K562 (cell line): ENCODE results near the gene LCA5L. TPM values are rescaled to one million over a fixed set of nuclear protein-coding genes. Genes with fewer than 3 reads are reported as not detected.

Experiments used
- BHLHE40 ChIP-seq: IDR thresholded peaks from 2 replicates; pipeline ENCODE4 v1.6.1; 2011; ENCODE audit warnings: low read length, improper control_type of control experiment
- CAMTA2 ChIP-seq: fragments of 250-450 bp; sonication (Bioruptor Pico); conservative IDR thresholded peaks from 2 replicates; pipeline ENCODE4 v1.5.1; 2022
- EHMT2 ChIP-seq: fragments of 450-650 bp; IDR thresholded peaks from 2 replicates; pipeline ENCODE4 v1.6.1; 2018; ENCODE audit warnings: antibody characterized with exemption
- FOXJ3 ChIP-seq: sonication (generic); formaldehyde crosslinking; IDR thresholded peaks from 2 replicates; pipeline ENCODE4 v1.4.0; 2020; ENCODE audit warnings: mild to moderate bottlenecking, missing genetic modification reagents
- FOXK1 ChIP-seq: sonication (generic); formaldehyde crosslinking; IDR thresholded peaks from 2 replicates; pipeline ENCODE4 v1.8.0; 2022; ENCODE audit warnings: missing genetic modification reagents, mild to moderate bottlenecking, borderline replicate concordance
- HDAC3 ChIP-seq: fragments of 450-650 bp; IDR thresholded peaks from 2 replicates; pipeline ENCODE4 v1.6.1; 2018; ENCODE audit warnings: borderline replicate concordance, mild to moderate bottlenecking, moderate library complexity; ENCODE audit not compliant: partially characterized antibody
- HDAC6 ChIP-seq: IDR thresholded peaks from 2 replicates; pipeline ENCODE4 v1.6.1; 2012; ENCODE audit warnings: low read depth, mild to moderate bottlenecking, control low read depth, inconsistent platforms, low read length, moderate library complexity
- ILF3 ChIP-seq: fragments of 450-650 bp; IDR thresholded peaks from 2 replicates; pipeline ENCODE4 v1.6.1; 2018; ENCODE audit warnings: antibody characterized with exemption, mild to moderate bottlenecking, moderate library complexity, borderline replicate concordance
- KDM4B ChIP-seq, 2 experiments: fragments of 450-650 bp in 1 of 2; sonication (generic) in 1 of 2; IDR thresholded peaks; 2 replicates each; pipeline ENCODE4 v1.6.1; 2016 to 2017; ENCODE audit warnings: borderline replicate concordance in 2 of 2, antibody characterized with exemption in 1 of 2, low read depth in 1 of 2, mild to moderate bottlenecking in 1 of 2
- PBX2 ChIP-seq, 2 experiments: IDR thresholded peaks in 1 of 2; conservative IDR thresholded peaks in 1 of 2; 2 replicates each; pipeline ENCODE4 v1.6.1; 2016; ENCODE audit warnings: low read depth in 2 of 2, mild to moderate bottlenecking in 1 of 2, missing compliant biosample characterization in 1 of 2, missing genetic modification characterization in 1 of 2, moderate library complexity in 1 of 2
- PHB2 ChIP-seq: fragments of 450-650 bp; IDR thresholded peaks from 2 replicates; pipeline ENCODE4 v1.6.1; 2017; ENCODE audit warnings: low read depth
- POLR2A ChIP-seq: fragments of 450-650 bp; conservative IDR thresholded peaks from 2 replicates; pipeline ENCODE4 v1.6.1; 2016
- PRPF4 ChIP-seq: fragments of 200-400 bp; formaldehyde crosslinking; IDR thresholded peaks from one replicate; pipeline ENCODE4 v1.6.1; 2017; ENCODE audit warnings: low read length, low read depth, mild to moderate bottlenecking; ENCODE audit not compliant: insufficient read depth, poor library complexity, severe bottlenecking
- RFX5 ChIP-seq: IDR thresholded peaks from 2 replicates; pipeline ENCODE4 v1.6.1; 2011; ENCODE audit warnings: low read depth, mild to moderate bottlenecking, improper control_type of control experiment, low read length
- RFX7 ChIP-seq: fragments of 250-450 bp; sonication (Bioruptor Pico); IDR thresholded peaks from 2 replicates; pipeline ENCODE4 v1.5.1; 2021; ENCODE audit warnings: mild to moderate bottlenecking
- SIN3B ChIP-seq: fragments of 450-650 bp; IDR thresholded peaks from 2 replicates; pipeline ENCODE4 v1.6.1; 2017; ENCODE audit warnings: low read depth, mild to moderate bottlenecking, moderate library complexity
- SMAD1 ChIP-seq: fragments of 150-350 bp; IDR thresholded peaks from 2 replicates; pipeline ENCODE4 v1.6.1; 2014; ENCODE audit warnings: low read length, low read depth; ENCODE audit not compliant: partially characterized antibody
- SNAPC5 ChIP-seq: fragments of 250-450 bp; sonication (Bioruptor Pico); IDR thresholded peaks from 2 replicates; pipeline ENCODE4 v1.8.0; 2021; ENCODE audit warnings: moderate library complexity, mild to moderate bottlenecking, inconsistent platforms
- VEZF1 ChIP-seq: fragments of 200-800 bp; sonication (Bioruptor generic); IDR thresholded peaks from 2 replicates; pipeline ENCODE4 v1.6.1; 2017; ENCODE audit warnings: missing genetic modification characterization, missing compliant biosample characterization
- ZNF12 ChIP-seq: sonication (generic); formaldehyde crosslinking; IDR thresholded peaks from 2 replicates; pipeline ENCODE4 v1.4.0; 2020; ENCODE audit warnings: mild to moderate bottlenecking, missing genetic modification reagents
- ZNF134 ChIP-seq: fragments of 250-450 bp; sonication (Bioruptor Pico); conservative IDR thresholded peaks from 2 replicates; pipeline ENCODE4 v1.4.0; 2020
- ZNF253 ChIP-seq: fragments of 250-450 bp; sonication (Bioruptor Pico); conservative IDR thresholded peaks from 2 replicates; pipeline ENCODE4 v1.6.1; 2021; ENCODE audit warnings: mild to moderate bottlenecking
- ZNF263 ChIP-seq: sonication (generic); formaldehyde crosslinking; IDR thresholded peaks from 2 replicates; pipeline ENCODE4 v1.8.0; 2022; ENCODE audit warnings: mild to moderate bottlenecking, missing genetic modification reagents, borderline replicate concordance
- ZNF445 ChIP-seq: fragments of 250-450 bp; sonication (Bioruptor Pico); IDR thresholded peaks from 2 replicates; pipeline ENCODE4 v1.4.0; 2020; ENCODE audit warnings: low read depth, mild to moderate bottlenecking, moderate library complexity
- polyA plus RNA-seq, 8 experiments: library from polyadenylated mRNA; depleted of rRNA in 4 of 8; stranded (reverse) in 5 of 8; unstranded in 3 of 8; fragments of >200 nt; fragmentation: Nextera tagmentation in 2 of 8; fragmentation: Illumina TruSeq in 1 of 8; extraction: Ambion mirVana in 2 of 8; extraction: Trizol in 1 of 8; gene quantifications; 2 replicates each; pipeline versions ENCODE4 v1.2.1 to v1.2.3, GENCODE V29; 2011 to 2014; ENCODE audit warnings: inconsistent platforms in 1 of 8, missing spikeins in 1 of 8
- total RNA-seq, 7 experiments: library from RNA; depleted of rRNA in 6 of 7; stranded (reverse); fragments of >200 nt in 6 of 7; fragmentation: Illumina TruSeq in 2 of 7; extraction: Trizol in 2 of 7; gene quantifications; 2 replicates each; pipeline versions ENCODE4 v1.2.1 to v1.2.3, GENCODE V29; 2011 to 2021; ENCODE audit warnings: low replicate concordance in 1 of 7
- TF ChIP-seq, protein P1 (sequence below): fragments of 450-650 bp; IDR thresholded peaks from 2 replicates; pipeline ENCODE4 v1.6.1; 2016; ENCODE audit warnings: missing biosample characterization, missing genetic modification characterization

The LCA5L gene
- total and polyA plus RNA-seq, 9 of the 15 experiments (the other 6 are each of a cell fraction or from before 2014, with no cell fraction given) = 1.8 to 4.9 (median 3.8) TPM

GRCh38 chr21:39452207-39452969 lies 6.8 kb upstream of the LCA5L start (continued):
- no peak for TF ChIP-seq CAMTA2
- TF ChIP-seq ZNF263 (CRISPR knock-in tag) = no peak
- TF ChIP-seq PBX2 (CRISPR knock-in tag; IDR thresholded peaks at IDR 0.05; ENCODE audit: low read depth) = no peak
- TF ChIP-seq PBX2 (tag; conservative IDR thresholded peaks at IDR 0.05; ENCODE audit: low read depth) = no peak
- peak; percentile 69 for TF ChIP-seq SMAD1
- no peak for TF ChIP-seq HDAC6
- no peak for TF ChIP-seq ILF3
- no peak for TF ChIP-seq HDAC3
- TF ChIP-seq VEZF1 = peak; percentile 1; the same call in 1 of the 2 replicates
- no peak for TF ChIP-seq POLR2A
- TF ChIP-seq BHLHE40 = no peak
- TF ChIP-seq PHB2 = no peak
- no peak for TF ChIP-seq FOXK1 (CRISPR knock-in tag)
- no peak for TF ChIP-seq ZNF253 (CRISPR knock-in tag)
- no peak for TF ChIP-seq FOXJ3 (CRISPR knock-in tag)
- TF ChIP-seq RFX7 (CRISPR knock-in tag) = no peak
- no peak for TF ChIP-seq SIN3B
- no peak for TF ChIP-seq SNAPC5 (CRISPR knock-in tag)
- no peak for TF ChIP-seq ZNF445 (CRISPR knock-in tag)
- TF ChIP-seq EHMT2 = no peak
- TF ChIP-seq, protein P1, sequence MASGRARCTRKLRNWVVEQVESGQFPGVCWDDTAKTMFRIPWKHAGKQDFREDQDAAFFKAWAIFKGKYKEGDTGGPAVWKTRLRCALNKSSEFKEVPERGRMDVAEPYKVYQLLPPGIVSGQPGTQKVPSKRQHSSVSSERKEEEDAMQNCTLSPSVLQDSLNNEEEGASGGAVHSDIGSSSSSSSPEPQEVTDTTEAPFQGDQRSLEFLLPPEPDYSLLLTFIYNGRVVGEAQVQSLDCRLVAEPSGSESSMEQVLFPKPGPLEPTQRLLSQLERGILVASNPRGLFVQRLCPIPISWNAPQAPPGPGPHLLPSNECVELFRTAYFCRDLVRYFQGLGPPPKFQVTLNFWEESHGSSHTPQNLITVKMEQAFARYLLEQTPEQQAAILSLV = peak; percentile 6; the same call in 1 of the 2 replicates
- no peak for TF ChIP-seq PRPF4
- no peak for TF ChIP-seq ZNF134 (CRISPR knock-in tag)
- no peak for TF ChIP-seq KDM4B (IDR thresholded peaks at IDR 0.05; ENCODE audit: borderline replicate concordance in 2 of 2, low read depth in 1 of 2)
- TF ChIP-seq ZNF12 (CRISPR knock-in tag) = no peak
- no peak for TF ChIP-seq RFX5
